Cerebellar cortex (tissue), 1 donor: Measurements from ENCODE around the gene TIMM17B.

Experiments used
- DNase-seq: peaks from one replicate; pipeline ENCODE4 v3.0.0-alpha.2; 2015; ENCODE audit warnings: low spot score

Gene TIMM17B

DNA sequence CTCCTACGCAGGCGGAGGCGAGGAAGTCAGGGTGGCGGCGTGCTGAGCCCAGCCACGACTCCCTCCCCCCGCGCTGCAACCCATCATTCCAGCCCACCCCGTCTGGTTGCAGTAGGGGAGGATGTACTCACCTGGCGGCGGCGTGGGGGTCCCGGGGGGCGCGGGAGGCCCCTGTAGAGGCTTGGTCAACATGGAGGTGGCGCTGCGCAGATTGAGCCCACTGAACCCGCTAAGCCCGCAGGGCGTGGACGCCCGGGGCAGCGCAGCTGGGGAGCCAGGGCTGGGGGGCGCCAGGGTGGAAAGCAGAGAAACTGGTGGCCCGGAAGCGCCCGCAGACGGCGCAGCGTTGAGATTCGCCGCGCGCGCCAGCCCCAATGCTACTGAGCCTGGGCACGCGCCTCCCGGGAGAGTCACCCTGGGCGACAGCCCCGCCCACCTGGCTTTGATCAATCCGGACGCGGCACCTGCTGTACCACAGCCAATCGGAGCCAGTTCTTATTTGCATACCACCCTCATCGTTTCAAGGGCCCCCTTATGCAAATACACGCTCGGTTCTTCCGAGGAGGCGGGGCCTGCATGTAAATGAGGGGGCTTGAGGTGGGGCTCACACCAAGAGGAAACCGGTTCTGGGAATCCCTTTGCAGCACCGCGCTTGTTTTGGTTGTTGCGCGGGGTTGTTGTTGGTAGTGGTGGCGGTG lies 21.2 kb upstream of the TIMM17B start, which contains the start of gene PIM2:
Gene PIM2 (minus strand): TSS at position 382 of the 698 bp plus-strand sequence. CDS start 190 bp downstream, at position 192.
- peak; percentile 97 for DNase-seq

GRCh38 chrX:48918301-48918642 lies 20.7 kb upstream of the TIMM17B start:
- DNase-seq: peak; percentile 6

DNA sequence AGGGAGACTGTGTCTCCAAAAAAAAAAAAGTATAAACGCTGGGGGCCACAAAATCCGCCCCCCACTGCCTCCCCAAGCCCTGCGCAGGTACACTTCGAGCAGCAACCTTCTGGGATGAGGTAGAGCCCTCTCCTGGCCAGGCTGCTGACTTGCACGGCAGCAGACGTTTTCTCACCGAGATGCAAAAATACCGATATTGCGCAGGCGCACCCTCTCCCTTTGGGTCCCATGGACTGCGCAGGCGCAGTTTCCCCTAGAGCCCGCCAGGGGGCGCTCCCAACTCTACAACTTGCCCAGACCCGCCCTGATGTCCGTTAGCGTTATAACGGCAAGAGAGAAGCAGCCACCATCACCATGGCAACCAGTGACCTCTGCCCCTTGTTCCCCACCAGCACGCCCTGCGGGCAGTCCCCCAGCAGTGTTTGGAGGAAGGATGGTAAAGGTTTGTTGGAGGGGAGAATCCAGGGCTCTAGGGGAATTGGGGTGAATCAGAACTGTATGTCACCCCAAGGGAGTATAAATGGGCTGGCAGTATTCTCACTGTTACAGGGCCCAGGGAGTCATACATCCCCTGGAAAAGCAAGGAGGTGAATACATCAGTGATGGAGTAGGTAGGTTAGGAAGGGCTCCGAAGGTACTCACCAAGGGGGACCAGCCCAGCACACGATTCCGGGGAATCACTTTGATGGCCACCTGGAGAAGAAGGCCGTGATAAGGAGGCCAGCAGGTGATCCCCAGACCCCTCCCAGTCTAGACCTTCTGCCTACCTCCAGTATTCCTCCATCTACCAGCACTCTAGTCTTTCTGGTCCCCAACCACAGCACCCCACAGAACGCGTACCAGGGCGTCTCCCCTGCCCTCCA lies 19.8 kb upstream of the TIMM17B start:
- DNase-seq: peak; percentile 90

DNA sequence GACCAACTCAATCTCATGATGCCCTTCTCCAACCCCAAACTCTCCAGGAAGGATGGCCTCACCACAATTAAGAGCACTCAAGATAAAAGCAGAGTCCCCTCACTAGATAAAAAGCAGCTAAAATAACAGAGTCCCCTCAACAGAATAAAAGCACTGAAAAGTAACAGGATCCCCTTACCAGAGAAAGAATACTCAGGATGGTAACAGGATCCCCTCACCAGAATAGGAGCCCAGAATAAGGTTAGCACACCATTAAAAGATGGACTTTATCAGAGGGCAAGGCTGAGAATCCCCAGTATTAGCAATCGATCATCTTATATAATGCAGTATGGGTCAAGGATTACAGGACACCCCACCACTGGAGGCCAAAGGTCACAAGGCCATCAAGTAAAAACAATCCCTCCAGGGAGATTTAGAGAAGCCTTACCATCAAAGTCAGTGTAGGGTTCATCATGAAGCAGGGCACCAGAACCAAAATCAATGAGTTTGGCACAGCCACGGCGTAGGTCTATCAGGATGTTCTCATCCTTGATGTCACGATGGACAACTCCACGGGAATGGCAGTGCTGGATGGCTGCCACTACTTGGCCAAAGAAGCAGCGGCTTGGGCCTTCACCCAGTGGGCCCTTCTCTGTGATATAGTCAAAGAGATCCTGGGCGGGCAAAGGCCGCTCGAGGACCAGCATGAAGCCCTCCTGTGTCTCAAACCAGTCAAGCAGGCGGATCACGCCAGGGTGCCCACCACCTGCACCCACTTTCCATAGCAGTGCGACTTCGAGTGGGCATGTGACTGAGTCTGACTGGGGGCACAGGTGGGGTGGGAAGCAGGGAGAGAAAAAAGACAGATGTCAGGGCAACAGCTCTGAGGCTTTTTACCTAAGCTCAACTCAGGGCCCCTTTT lies 17.3 kb upstream of the TIMM17B start:
- DNase-seq: no peak

GRCh38 chrX:48913605-48914366 lies 16.2 kb upstream of the TIMM17B start:
- DNase-seq: no peak

DNA sequence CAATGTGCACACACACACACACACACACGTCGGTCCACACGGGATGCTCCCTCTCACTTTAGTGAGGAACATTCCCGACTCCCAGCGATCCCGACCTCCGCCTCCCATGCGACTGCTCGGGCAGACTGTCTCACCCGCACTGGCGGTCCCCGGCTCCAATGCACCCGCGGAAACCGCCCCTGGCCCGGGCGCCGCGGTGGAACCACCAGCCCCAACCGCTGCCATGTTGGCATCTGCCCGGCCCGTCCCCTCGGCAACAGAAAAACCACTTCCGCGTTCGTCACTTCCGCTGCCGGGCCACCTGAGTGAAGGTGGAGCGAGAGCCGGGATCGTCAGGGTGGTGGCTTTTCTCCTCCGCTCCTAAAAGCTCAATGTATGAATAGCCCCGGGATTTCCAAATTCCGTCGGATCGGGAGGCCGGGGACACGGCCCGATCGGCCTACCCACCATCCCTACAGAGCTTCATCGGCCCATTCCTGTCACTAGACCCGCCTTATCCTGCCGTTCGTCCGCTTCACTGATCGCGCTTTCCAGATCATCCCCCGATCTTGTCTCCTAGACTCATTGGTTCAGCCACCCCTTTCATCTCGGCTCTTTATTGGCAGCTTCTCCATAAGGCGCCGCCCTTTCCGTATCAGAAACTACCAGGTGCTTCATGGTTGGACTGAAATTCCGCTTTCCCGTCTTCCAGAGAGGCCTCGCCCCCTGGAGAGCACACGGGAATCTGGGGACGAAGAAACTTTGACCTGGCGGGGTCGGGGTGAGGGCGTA lies 14.0 kb upstream of the TIMM17B start, which contains the start of gene SLC35A2:
Gene SLC35A2 (minus strand): TSS at position 235 of the 771 bp plus-strand sequence. CDS start 10 bp downstream, at position 225.
- peak; percentile 84 for DNase-seq

GRCh38 chrX:48910926-48911411 lies 13.4 kb upstream of the TIMM17B start:
- no peak for DNase-seq

DNA sequence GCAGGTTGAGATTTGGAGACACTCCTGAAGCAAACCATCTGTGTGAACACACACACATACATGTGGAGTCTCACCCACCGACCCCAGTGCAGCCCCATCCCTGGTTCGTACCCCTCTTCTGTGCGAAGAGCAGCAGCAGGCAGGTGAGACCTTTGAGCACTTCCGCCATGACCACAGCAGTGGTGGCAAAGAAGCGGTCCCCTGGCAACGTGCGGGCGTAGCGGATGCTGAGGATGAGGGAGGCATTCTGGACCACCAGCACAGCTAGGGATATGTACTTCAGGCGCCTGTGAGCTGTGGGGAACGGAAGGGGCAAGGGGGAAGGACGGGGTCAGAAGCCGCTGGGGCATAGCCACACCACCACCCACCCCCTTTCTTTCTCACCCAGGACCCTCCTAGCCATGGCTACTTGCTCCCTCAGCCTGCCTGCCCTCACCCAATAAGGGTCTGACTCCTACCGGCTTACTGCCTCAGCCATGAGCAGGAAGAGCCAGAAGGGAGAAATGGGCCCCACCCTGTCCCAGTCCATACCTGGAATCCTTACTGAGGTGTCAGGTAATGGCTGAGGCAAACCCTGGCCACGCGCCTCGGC lies 12.2 kb upstream of the TIMM17B start:
- DNase-seq: no peak

- DNase-seq: no peak
These were observed 11.0 kb upstream of the TIMM17B start for GRCh38 chrX:48908600-48908999.

- no peak for DNase-seq
These were observed 7.7 kb upstream of the TIMM17B start for GRCh38 chrX:48905090-48905790.

DNA sequence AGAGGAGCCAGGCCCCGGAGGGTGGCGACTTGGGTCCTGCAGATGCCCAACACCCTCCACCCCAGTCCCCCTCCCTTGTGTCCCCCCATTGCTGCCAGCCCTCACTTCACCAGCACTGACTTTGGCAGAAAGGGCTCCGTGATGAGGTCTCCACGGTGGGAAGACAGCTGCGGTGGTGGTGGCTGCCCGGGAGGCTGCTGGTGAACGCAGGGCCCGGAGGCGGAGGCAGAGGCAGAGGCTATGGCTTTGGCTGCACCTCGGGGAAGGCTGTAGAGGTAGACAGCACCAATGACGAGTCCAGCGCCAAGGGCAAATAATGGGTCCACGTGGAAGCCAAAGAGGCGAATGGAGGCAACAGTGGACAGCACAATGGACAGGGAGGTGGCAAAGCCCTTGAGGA lies 7.1 kb upstream of the TIMM17B start:
- no peak for DNase-seq

DNA sequence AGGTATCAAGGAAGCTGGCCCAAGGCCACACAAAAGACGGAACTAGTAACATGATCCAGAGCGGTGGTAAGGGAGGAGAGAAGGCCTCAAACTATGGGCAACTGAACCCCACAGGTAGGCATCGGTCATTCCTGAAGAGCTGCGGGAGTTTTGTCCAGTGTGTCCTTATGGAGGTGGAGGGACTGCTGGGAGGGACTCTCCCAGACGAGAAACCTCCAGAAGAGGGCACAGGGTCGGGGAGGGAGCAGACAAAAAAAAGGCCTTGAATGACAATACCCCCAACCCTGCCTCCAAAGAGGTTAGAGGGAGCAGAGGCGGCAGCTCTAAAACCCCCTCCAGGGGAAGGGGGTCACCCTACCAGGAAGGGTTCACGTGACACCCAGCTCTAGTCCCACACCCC lies 6.6 kb upstream of the TIMM17B start:
- DNase-seq: no peak

DNA sequence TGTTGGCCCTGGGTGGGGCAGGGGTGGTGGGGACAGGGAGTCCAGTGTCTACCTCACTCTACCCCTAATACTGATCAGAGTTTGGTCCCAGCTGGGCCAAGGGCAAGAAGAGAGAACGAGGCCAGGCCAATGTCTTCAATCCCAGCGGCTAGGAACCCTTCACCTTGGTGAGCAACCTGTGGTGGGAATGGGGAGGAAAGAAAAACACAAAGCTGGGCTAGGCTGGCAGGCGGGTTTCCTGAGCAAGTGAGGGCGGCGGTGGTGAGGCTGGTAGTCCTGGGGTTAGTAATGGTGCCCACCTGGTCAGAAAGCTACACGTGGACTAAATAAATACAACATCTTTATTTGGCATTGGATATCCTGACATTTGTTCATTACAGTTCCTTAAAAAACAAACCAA lies 5.7 kb upstream of the TIMM17B start:
- no peak for DNase-seq

DNA sequence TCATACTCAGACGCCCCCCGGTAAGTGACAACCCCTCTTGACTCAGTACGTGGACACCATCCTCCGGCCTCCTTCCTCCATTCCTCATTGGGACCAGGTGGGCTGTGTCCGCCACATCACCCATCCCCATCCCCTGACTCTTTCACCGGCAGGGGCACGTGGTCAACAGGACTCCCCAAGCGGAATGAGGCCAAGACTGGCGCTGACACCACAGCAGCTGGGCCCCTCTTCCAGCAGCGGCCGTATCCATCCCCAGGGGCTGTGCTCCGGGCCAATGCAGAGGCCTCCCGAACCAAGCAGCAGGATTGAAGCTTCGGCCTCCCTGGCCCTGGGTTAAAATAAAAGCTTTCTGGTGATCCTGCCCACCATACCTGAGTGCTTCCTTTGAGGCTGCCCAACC lies 5.2 kb upstream of the TIMM17B start:
- DNase-seq: no peak

DNA sequence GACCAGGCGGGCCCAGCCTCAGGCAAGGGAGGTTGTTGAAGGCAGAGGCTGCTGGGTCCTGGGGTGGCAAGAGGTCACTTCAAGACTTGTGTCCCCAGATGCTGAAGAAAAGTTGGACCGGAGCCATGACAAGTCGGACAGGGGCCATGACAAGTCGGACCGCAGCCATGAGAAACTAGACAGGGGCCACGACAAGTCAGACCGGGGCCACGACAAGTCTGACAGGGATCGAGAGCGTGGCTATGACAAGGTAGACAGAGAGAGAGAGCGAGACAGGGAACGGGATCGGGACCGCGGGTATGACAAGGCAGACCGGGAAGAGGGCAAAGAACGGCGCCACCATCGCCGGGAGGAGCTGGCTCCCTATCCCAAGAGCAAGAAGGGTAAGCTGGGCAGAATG lies 4.6 kb upstream of the TIMM17B start:
- DNase-seq: no peak

GRCh38 chrX:48901069-48901468 lies 3.5 kb upstream of the TIMM17B start:
- DNase-seq: no peak

GRCh38 chrX:48899078-48899410 lies 1.5 kb upstream of the TIMM17B start:
- no peak for DNase-seq

GRCh38 chrX:48897157-48897624 lies 377 bp downstream of the TIMM17B start:
- DNase-seq: peak; percentile 72

GRCh38 chrX:48896611-48897011 lies 957 bp downstream of the TIMM17B start:
- peak; percentile 47 for DNase-seq
